ENCODE measurements around the gene AURKA. TPM values are rescaled to one million over a fixed set of nuclear protein-coding genes. Genes with fewer than 3 reads are reported as not detected.

AURKA gene
- total and polyA plus RNA-seq, 9 of the 15 experiments (the other 6 are each of a cell fraction or from before 2014, with no cell fraction given): 72.7 to 162 (median 113) TPM

DNA sequence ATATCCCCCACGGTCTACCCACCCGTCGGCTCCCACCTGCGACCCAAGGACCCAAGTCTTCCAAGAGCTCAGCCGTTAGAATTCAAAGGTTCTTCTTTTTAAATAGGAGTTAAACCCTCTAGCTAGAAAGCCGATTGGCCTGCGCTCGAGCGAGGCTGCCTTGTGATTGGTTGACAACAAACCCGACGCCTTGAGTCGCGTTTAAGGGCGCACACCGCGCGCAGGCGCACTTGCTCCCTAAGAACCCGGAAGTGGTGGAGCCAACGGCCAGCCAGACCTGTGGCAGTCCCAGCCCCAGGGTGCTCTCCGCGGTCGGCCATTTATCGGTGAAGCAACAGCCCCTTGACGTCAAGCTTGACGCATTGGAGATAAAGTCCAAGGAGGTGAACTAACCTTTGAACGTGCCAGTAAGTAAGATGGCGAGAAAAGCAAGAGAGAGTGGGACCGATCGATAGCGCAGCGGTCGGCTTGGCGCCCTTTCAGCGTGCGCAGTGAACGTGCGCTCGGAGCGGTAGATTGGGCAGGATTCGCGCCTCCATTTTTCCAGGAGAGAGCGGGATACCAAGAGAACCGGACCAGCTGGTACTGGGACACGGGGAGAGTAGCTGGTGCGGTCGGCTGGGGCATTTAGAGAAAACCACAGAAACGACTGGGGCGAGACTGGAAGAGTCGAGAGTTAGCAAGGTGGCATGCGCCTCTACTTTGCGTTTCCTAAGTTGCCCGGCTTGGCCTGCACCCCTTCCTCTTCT lies at the start of gene AURKA, which contains the start of gene CSTF1 (continued):
- TF ChIP-seq, protein P1, sequence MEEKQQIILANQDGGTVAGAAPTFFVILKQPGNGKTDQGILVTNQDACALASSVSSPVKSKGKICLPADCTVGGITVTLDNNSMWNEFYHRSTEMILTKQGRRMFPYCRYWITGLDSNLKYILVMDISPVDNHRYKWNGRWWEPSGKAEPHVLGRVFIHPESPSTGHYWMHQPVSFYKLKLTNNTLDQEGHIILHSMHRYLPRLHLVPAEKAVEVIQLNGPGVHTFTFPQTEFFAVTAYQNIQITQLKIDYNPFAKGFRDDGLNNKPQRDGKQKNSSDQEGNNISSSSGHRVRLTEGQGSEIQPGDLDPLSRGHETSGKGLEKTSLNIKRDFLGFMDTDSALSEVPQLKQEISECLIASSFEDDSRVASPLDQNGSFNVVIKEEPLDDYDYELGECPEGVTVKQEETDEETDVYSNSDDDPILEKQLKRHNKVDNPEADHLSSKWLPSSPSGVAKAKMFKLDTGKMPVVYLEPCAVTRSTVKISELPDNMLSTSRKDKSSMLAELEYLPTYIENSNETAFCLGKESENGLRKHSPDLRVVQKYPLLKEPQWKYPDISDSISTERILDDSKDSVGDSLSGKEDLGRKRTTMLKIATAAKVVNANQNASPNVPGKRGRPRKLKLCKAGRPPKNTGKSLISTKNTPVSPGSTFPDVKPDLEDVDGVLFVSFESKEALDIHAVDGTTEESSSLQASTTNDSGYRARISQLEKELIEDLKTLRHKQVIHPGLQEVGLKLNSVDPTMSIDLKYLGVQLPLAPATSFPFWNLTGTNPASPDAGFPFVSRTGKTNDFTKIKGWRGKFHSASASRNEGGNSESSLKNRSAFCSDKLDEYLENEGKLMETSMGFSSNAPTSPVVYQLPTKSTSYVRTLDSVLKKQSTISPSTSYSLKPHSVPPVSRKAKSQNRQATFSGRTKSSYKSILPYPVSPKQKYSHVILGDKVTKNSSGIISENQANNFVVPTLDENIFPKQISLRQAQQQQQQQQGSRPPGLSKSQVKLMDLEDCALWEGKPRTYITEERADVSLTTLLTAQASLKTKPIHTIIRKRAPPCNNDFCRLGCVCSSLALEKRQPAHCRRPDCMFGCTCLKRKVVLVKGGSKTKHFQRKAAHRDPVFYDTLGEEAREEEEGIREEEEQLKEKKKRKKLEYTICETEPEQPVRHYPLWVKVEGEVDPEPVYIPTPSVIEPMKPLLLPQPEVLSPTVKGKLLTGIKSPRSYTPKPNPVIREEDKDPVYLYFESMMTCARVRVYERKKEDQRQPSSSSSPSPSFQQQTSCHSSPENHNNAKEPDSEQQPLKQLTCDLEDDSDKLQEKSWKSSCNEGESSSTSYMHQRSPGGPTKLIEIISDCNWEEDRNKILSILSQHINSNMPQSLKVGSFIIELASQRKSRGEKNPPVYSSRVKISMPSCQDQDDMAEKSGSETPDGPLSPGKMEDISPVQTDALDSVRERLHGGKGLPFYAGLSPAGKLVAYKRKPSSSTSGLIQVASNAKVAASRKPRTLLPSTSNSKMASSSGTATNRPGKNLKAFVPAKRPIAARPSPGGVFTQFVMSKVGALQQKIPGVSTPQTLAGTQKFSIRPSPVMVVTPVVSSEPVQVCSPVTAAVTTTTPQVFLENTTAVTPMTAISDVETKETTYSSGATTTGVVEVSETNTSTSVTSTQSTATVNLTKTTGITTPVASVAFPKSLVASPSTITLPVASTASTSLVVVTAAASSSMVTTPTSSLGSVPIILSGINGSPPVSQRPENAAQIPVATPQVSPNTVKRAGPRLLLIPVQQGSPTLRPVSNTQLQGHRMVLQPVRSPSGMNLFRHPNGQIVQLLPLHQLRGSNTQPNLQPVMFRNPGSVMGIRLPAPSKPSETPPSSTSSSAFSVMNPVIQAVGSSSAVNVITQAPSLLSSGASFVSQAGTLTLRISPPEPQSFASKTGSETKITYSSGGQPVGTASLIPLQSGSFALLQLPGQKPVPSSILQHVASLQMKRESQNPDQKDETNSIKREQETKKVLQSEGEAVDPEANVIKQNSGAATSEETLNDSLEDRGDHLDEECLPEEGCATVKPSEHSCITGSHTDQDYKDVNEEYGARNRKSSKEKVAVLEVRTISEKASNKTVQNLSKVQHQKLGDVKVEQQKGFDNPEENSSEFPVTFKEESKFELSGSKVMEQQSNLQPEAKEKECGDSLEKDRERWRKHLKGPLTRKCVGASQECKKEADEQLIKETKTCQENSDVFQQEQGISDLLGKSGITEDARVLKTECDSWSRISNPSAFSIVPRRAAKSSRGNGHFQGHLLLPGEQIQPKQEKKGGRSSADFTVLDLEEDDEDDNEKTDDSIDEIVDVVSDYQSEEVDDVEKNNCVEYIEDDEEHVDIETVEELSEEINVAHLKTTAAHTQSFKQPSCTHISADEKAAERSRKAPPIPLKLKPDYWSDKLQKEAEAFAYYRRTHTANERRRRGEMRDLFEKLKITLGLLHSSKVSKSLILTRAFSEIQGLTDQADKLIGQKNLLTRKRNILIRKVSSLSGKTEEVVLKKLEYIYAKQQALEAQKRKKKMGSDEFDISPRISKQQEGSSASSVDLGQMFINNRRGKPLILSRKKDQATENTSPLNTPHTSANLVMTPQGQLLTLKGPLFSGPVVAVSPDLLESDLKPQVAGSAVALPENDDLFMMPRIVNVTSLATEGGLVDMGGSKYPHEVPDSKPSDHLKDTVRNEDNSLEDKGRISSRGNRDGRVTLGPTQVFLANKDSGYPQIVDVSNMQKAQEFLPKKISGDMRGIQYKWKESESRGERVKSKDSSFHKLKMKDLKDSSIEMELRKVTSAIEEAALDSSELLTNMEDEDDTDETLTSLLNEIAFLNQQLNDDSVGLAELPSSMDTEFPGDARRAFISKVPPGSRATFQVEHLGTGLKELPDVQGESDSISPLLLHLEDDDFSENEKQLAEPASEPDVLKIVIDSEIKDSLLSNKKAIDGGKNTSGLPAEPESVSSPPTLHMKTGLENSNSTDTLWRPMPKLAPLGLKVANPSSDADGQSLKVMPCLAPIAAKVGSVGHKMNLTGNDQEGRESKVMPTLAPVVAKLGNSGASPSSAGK (IDR thresholded peaks at IDR 0.05): peak; percentile 62
- TF ChIP-seq PCBP2 (IDR thresholded peaks at IDR 0.05; ENCODE audit: low read depth, low read length, poor library complexity, severe bottlenecking) (no peak), MYBL2 (IDR thresholded peaks at IDR 0.05; ENCODE audit: low read depth) (peak; percentile 100), MYBL2 (CRISPR knock-in tag; IDR thresholded peaks at IDR 0.05; ENCODE audit: borderline replicate concordance) (peak; percentile 92; the same call in 1 of the 2 replicates), HDAC2 (IDR thresholded peaks at IDR 0.05) (peak; percentile 52; the same call in 1 of the 2 replicates), ZBTB7A (IDR thresholded peaks at IDR 0.05; ENCODE audit: borderline replicate concordance, control insufficient read depth, low read depth, low read length) (no peak; the same call in 1 of the 2 replicates), KAT2B (IDR thresholded peaks at IDR 0.05; ENCODE audit: low read depth, low read length) (no peak), CCAR2 (IDR thresholded peaks at IDR 0.05; ENCODE audit: low read depth, low read length) (no peak), SETDB1 (IDR thresholded peaks at IDR 0.05; ENCODE audit: low read length) (no peak), GATA2 (CRISPR knock-in tag; IDR thresholded peaks at IDR 0.05) (peak; percentile 62; the same call in 1 of the 2 replicates), HSF4 (CRISPR knock-in tag; IDR thresholded peaks at IDR 0.05; ENCODE audit: borderline replicate concordance) (no peak), XRCC4 (IDR thresholded peaks at IDR 0.05; ENCODE audit: extremely low read depth, insufficient read depth, insufficient read length) (no peak), BDP1 (IDR thresholded peaks at IDR 0.05; ENCODE audit: insufficient read depth, insufficient read length) (no peak), NCOR1 (IDR thresholded peaks at IDR 0.05) (peak; percentile 53)
- TF ChIP-seq, protein P2, sequence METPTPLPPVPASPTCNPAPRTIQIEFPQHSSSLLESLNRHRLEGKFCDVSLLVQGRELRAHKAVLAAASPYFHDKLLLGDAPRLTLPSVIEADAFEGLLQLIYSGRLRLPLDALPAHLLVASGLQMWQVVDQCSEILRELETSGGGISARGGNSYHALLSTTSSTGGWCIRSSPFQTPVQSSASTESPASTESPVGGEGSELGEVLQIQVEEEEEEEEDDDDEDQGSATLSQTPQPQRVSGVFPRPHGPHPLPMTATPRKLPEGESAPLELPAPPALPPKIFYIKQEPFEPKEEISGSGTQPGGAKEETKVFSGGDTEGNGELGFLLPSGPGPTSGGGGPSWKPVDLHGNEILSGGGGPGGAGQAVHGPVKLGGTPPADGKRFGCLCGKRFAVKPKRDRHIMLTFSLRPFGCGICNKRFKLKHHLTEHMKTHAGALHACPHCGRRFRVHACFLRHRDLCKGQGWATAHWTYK (CRISPR knock-in tag; IDR thresholded peaks at IDR 0.05): 0 out of 2 replicates have a peak, but pooled peaks have one; percentile 81

Data from K562 (cell line).